K562 (cell line): ENCODE results near the gene LRRC57. TPM values are rescaled to one million over a fixed set of nuclear protein-coding genes. Genes with fewer than 3 reads are reported as not detected.
A peak's percentile ranks its signal among the peaks of the same experiment; 100 is the strongest.

Source experiments
- EWSR1 ChIP-seq: fragments of 450-650 bp; IDR thresholded peaks from 2 replicates; pipeline ENCODE4 v1.6.1; 2018; ENCODE audit warnings: borderline replicate concordance, mild to moderate bottlenecking, low read depth, moderate library complexity; ENCODE audit not compliant: partially characterized antibody
- EZH2 ChIP-seq: IDR thresholded peaks from 2 replicates; pipeline ENCODE4 v1.6.1; 2012; ENCODE audit warnings: low read depth, mild to moderate bottlenecking, inconsistent platforms, low read length, borderline replicate concordance
- HEY1 ChIP-seq: fragments of 250-450 bp; sonication (Bioruptor Pico); IDR thresholded peaks from 2 replicates; pipeline ENCODE4 v1.5.0; 2020; ENCODE audit warnings: mild to moderate bottlenecking, moderate library complexity, borderline replicate concordance
- HOXB6 ChIP-seq: fragments of 250-450 bp; sonication (Bioruptor Pico); IDR thresholded peaks from 2 replicates; pipeline ENCODE4 v1.5.1; 2022; ENCODE audit warnings: mild to moderate bottlenecking, borderline replicate concordance
- JUNB ChIP-seq: fragments of 450-650 bp; formaldehyde crosslinking; conservative IDR thresholded peaks from 2 replicates; pipeline ENCODE4 v1.4.0; 2020; ENCODE audit warnings: mild to moderate bottlenecking
- KLF6 ChIP-seq: fragments of 250-450 bp; sonication (Bioruptor Pico); IDR thresholded peaks from 2 replicates; pipeline ENCODE4 v1.4.0; 2020; ENCODE audit warnings: mild to moderate bottlenecking, moderate library complexity, borderline replicate concordance
- LEF1 ChIP-seq: fragments of 450-650 bp; IDR thresholded peaks from 2 replicates; pipeline ENCODE4 v1.6.1; 2016; ENCODE audit warnings: mild to moderate bottlenecking
- PML ChIP-seq: IDR thresholded peaks from 2 replicates; pipeline ENCODE4 v1.6.1; 2012; ENCODE audit warnings: low read length, inconsistent platforms
- PURB ChIP-seq: sonication (generic); formaldehyde crosslinking; IDR thresholded peaks from 2 replicates; pipeline ENCODE4 v1.9.0; 2021; ENCODE audit warnings: low read depth, mild to moderate bottlenecking, missing genetic modification reagents
- TAF15 ChIP-seq: fragments of 200-400 bp; formaldehyde crosslinking; IDR thresholded peaks from 2 replicates; pipeline ENCODE4 v1.6.1; 2017; ENCODE audit warnings: mild to moderate bottlenecking, low read depth, low read length, moderate library complexity
- TCF3 ChIP-seq: sonication (generic); formaldehyde crosslinking; IDR thresholded peaks from 2 replicates; pipeline ENCODE4 v1.4.0; 2020; ENCODE audit warnings: mild to moderate bottlenecking, missing genetic modification reagents
- ZNF217 ChIP-seq: sonication (generic); formaldehyde crosslinking; IDR thresholded peaks from 2 replicates; pipeline ENCODE4 v1.8.0; 2022; ENCODE audit warnings: mild to moderate bottlenecking, missing genetic modification reagents
- ZNF431 ChIP-seq: sonication (generic); formaldehyde crosslinking; IDR thresholded peaks from 2 replicates; pipeline ENCODE4 v1.8.0; 2022; ENCODE audit warnings: mild to moderate bottlenecking, missing genetic modification reagents
- polyA plus RNA-seq, 8 experiments: library from polyadenylated mRNA; depleted of rRNA in 4 of 8; stranded (reverse) in 5 of 8; unstranded in 3 of 8; fragments of >200 nt; fragmentation: Nextera tagmentation in 2 of 8; fragmentation: Illumina TruSeq in 1 of 8; extraction: Ambion mirVana in 2 of 8; extraction: Trizol in 1 of 8; gene quantifications; 2 replicates each; pipeline versions ENCODE4 v1.2.1 to v1.2.3, GENCODE V29; 2011 to 2014; ENCODE audit warnings: inconsistent platforms in 1 of 8, missing spikeins in 1 of 8
- total RNA-seq, 7 experiments: library from RNA; depleted of rRNA in 6 of 7; stranded (reverse); fragments of >200 nt in 6 of 7; fragmentation: Illumina TruSeq in 2 of 7; extraction: Trizol in 2 of 7; gene quantifications; 2 replicates each; pipeline versions ENCODE4 v1.2.1 to v1.2.3, GENCODE V29; 2011 to 2021; ENCODE audit warnings: low replicate concordance in 1 of 7
- TF ChIP-seq, protein P1 (sequence below), 2 experiments: IDR thresholded peaks; 2 replicates each; pipeline ENCODE4 v1.6.1; 2012; ENCODE audit warnings: improper control_type of control experiment in 2 of 2, low read depth in 2 of 2, low read length in 2 of 2, borderline replicate concordance in 1 of 2
- TF ChIP-seq, protein P2 (sequence below): fragments of 200-800 bp; sonication (Bioruptor generic); IDR thresholded peaks from 2 replicates; pipeline ENCODE4 v1.6.1; 2017; ENCODE audit warnings: missing genetic modification characterization, missing compliant biosample characterization
- TF ChIP-seq, protein P3 (sequence below): sonication (generic); formaldehyde crosslinking; IDR thresholded peaks from 2 replicates; pipeline ENCODE4 v1.8.0; 2022; ENCODE audit warnings: mild to moderate bottlenecking, missing genetic modification reagents
- TF ChIP-seq, protein P4 (sequence below): fragments of 250-450 bp; sonication (Bioruptor Pico); IDR thresholded peaks from 2 replicates; pipeline ENCODE4 v1.4.0; 2020
- TF ChIP-seq, protein P5 (sequence below): fragments of 250-450 bp; sonication (Bioruptor Pico); IDR thresholded peaks from 2 replicates; pipeline ENCODE4 v1.4.0; 2020; ENCODE audit warnings: mild to moderate bottlenecking

Gene LRRC57
- total and polyA plus RNA-seq, 9 of the 15 experiments (the other 6 are each of a cell fraction or from before 2014, with no cell fraction given), result 3.9 to 20.4 (median 14.8) TPM

DNA sequence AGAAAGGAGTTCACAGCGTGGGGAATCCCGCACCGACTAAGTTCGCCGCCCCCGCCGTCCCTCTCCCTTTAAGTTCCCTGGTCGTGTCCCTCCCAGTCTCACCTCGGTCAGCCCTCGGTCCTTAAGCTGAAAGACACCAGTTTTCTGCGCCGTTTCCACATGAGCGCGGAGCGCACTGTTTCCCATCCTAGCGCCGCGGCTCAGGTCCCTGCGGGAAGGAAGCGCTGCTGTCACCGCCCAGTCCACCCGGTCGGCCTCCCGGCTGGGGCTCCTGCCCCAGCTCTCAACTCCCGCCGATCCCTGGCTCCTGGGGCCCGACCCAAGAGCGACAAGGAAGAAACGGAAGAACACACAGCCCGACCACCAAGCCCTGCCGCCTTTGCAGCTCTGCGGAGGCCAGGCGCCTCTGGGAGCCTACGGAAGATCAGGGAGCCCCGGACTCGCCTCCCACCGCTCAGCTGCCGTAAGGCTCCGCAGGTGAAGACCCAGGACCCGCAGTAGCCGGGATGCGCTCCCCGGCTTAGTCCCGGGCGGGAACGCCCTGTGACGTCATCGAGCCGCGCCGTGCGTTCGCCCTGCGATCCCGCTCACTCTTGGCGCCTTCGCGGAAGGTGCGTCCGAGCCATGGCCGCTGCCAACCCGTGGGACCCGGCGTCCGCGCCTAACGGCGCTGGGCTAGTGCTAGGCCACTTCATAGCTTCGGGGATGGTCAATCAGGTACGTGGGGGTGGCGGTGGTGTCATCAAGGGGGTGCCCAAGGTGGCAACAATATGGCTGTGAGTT is at the start of gene LRRC57, which contains the start of gene HAUS2 (continued):
- TF ChIP-seq, protein P1, sequence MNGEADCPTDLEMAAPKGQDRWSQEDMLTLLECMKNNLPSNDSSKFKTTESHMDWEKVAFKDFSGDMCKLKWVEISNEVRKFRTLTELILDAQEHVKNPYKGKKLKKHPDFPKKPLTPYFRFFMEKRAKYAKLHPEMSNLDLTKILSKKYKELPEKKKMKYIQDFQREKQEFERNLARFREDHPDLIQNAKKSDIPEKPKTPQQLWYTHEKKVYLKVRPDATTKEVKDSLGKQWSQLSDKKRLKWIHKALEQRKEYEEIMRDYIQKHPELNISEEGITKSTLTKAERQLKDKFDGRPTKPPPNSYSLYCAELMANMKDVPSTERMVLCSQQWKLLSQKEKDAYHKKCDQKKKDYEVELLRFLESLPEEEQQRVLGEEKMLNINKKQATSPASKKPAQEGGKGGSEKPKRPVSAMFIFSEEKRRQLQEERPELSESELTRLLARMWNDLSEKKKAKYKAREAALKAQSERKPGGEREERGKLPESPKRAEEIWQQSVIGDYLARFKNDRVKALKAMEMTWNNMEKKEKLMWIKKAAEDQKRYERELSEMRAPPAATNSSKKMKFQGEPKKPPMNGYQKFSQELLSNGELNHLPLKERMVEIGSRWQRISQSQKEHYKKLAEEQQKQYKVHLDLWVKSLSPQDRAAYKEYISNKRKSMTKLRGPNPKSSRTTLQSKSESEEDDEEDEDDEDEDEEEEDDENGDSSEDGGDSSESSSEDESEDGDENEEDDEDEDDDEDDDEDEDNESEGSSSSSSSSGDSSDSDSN (IDR thresholded peaks at IDR 0.05; ENCODE audit: borderline replicate concordance in 1 of 2, low read depth in 2 of 2, low read length in 2 of 2), result peak; percentile 35 to 82; a peak in 2 of 4 replicates
- no peak; the same call in 1 of the 2 replicates for TF ChIP-seq TCF3
- 0 out of 2 replicates have a peak, but pooled peaks have one; percentile 18 for TF ChIP-seq LEF1
- TF ChIP-seq, protein P2, sequence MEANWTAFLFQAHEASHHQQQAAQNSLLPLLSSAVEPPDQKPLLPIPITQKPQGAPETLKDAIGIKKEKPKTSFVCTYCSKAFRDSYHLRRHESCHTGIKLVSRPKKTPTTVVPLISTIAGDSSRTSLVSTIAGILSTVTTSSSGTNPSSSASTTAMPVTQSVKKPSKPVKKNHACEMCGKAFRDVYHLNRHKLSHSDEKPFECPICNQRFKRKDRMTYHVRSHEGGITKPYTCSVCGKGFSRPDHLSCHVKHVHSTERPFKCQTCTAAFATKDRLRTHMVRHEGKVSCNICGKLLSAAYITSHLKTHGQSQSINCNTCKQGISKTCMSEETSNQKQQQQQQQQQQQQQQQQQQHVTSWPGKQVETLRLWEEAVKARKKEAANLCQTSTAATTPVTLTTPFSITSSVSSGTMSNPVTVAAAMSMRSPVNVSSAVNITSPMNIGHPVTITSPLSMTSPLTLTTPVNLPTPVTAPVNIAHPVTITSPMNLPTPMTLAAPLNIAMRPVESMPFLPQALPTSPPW (CRISPR knock-in tag), result peak; percentile 50; the same call in 1 of the 2 replicates
- TF ChIP-seq TAF15, result no peak
- TF ChIP-seq ZNF431 (CRISPR knock-in tag), result peak; percentile 26; the same call in 1 of the 2 replicates
- no peak for TF ChIP-seq PURB (CRISPR knock-in tag)
- no peak for TF ChIP-seq EZH2
- TF ChIP-seq, protein P3, sequence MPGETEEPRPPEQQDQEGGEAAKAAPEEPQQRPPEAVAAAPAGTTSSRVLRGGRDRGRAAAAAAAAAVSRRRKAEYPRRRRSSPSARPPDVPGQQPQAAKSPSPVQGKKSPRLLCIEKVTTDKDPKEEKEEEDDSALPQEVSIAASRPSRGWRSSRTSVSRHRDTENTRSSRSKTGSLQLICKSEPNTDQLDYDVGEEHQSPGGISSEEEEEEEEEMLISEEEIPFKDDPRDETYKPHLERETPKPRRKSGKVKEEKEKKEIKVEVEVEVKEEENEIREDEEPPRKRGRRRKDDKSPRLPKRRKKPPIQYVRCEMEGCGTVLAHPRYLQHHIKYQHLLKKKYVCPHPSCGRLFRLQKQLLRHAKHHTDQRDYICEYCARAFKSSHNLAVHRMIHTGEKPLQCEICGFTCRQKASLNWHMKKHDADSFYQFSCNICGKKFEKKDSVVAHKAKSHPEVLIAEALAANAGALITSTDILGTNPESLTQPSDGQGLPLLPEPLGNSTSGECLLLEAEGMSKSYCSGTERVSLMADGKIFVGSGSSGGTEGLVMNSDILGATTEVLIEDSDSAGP, result 0 out of 2 replicates have a peak, but pooled peaks have one; percentile 29
- TF ChIP-seq PML, result peak; percentile 60; the same call in 1 of the 2 replicates
- TF ChIP-seq ZNF217 (CRISPR knock-in tag), result no peak
- peak; percentile 87 for TF ChIP-seq JUNB (CRISPR knock-in tag)
- peak; percentile 73; the same call in 1 of the 2 replicates for TF ChIP-seq KLF6
- TF ChIP-seq HEY1 (CRISPR knock-in tag), result no peak
- no peak for TF ChIP-seq HOXB6 (CRISPR knock-in tag)
- TF ChIP-seq, protein P4, sequence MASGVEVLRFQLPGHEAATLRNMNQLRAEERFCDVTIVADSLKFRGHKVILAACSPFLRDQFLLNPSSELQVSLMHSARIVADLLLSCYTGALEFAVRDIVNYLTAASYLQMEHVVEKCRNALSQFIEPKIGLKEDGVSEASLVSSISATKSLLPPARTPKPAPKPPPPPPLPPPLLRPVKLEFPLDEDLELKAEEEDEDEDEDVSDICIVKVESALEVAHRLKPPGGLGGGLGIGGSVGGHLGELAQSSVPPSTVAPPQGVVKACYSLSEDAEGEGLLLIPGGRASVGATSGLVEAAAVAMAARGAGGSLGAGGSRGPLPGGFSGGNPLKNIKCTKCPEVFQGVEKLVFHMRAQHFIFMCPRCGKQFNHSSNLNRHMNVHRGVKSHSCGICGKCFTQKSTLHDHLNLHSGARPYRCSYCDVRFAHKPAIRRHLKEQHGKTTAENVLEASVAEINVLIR (CRISPR knock-in tag), result peak; percentile 96
- no peak for TF ChIP-seq EWSR1
- TF ChIP-seq, protein P5, sequence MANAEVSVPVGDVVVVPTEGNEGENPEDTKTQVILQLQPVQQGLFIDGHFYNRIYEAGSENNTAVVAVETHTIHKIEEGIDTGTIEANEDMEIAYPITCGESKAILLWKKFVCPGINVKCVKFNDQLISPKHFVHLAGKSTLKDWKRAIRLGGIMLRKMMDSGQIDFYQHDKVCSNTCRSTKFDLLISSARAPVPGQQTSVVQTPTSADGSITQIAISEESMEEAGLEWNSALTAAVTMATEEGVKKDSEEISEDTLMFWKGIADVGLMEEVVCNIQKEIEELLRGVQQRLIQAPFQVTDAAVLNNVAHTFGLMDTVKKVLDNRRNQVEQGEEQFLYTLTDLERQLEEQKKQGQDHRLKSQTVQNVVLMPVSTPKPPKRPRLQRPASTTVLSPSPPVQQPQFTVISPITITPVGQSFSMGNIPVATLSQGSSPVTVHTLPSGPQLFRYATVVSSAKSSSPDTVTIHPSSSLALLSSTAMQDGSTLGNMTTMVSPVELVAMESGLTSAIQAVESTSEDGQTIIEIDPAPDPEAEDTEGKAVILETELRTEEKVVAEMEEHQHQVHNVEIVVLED (CRISPR knock-in tag), result peak; percentile 76
